ENCODE data around the gene CERCAM. TPM values are rescaled to one million over a fixed set of nuclear protein-coding genes. Genes with fewer than 3 reads are reported as not detected.
A peak's percentile ranks its signal among the peaks of the same experiment; 100 is the strongest.
"Not testable (repeated sequence)": the region's sequence is repeated elsewhere in the genome, so short reads cannot be mapped to it uniquely, and the experiment has no call there.

CERCAM gene
- total and polyA plus RNA-seq, 12 donors: 3.5 to 30.4 (median 10.0) TPM

DNA sequence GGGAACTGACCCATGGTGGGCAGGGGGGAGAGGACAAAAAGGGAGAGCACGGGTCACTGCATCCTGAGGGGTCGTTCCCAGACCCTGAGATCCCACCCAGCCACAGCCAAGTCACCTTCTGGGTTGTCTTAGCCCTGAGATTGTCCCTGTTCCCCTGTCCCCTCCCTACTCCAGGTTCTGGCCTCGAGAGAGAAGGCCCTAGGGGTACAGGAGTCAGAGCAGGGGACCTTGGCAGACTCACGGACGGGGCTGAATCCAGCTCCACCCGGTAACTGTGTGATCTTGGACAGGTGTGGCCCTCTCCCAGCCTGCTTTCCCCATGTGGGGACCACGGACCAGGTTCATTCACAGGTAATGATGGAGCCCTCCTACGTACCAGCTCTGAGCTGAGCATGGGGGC is 11.2 kb upstream of the CERCAM start:
- TF ChIP-seq CTCF (IDR thresholded peaks at IDR 0.05): no peak
- H3K27ac ChIP-seq: no peak overlapping the region
- H3K36me3 ChIP-seq: no peaks in the 10 kb centered on the region
- no peaks in the 10 kb centered on the region for H3K9me3 ChIP-seq
- H3K4me3 ChIP-seq: no peak overlapping the region
- WGBS, 2 donors: 52 to 63% methylated on average over 8 of the region's 8 CpGs
- intact Hi-C loops (cut with DNase I): loop anchor here in 1 of 10 donors (5.0 kb wide), 1 partner anchor 47 kb away; no protein-coding TSS in a partner anchor
- H3K4me1 ChIP-seq: peaks cover 0 to 39% (median 5%) of the 10 kb centered on the region in 9 donors
- peaks cover 0 to 54% (median 26%) of the 10 kb centered on the region in 7 donors for H3K27me3 ChIP-seq
- DNase-seq: no peak
- no peak for ATAC-seq

- peak in 3 of 8 donors; percentile 21 to 39 (median 28) for ATAC-seq
- Histone ChIP-seq H3K36me3 (no peaks in the 10 kb centered on the region), H3K4me1 (peaks cover 0 to 39% (median 5%) of the 10 kb centered on the region in 9 donors), H3K27me3 (peaks cover 0 to 59% (median 31%) of the 10 kb centered on the region in 7 donors), H3K27ac (no peak overlapping the region), H3K4me3 (no peak overlapping the region), H3K9me3 (no peaks in the 10 kb centered on the region)
- TF ChIP-seq CTCF (IDR thresholded peaks at IDR 0.05): peak in 6 of 9 donors; percentile 11 to 32 (median 17)
- WGBS, 2 donors: 35 to 36% methylated on average over 6 of the region's 6 CpGs
- DNase-seq: no peak
- intact Hi-C loops (cut with DNase I): loop anchor here in 8 of 10 donors (2.0 to 10.0 kb wide), 4 partner anchors 45 to 113 kb away; no protein-coding TSS in a partner anchor
These were observed 10.7 kb upstream of the CERCAM start for GRCh38 chr9:128409978-128410377.

- no peaks in the 10 kb centered on the region for H3K36me3 ChIP-seq
- intact Hi-C loops (cut with DNase I): loop anchor here in 9 of 10 donors (1.0 to 10.0 kb wide), 5 partner anchors 47 to 114 kb away; no protein-coding TSS in a partner anchor
- 49 to 52% methylated on average over 11 of the region's 11 CpGs for WGBS, 2 donors
- DNase-seq: no peak
- peaks cover 0 to 39% (median 5%) of the 10 kb centered on the region in 9 donors for H3K4me1 ChIP-seq
- no peak for TF ChIP-seq CTCF (IDR thresholded peaks at IDR 0.05)
- peaks cover 0 to 75% (median 45%) of the 10 kb centered on the region in 7 donors for H3K27me3 ChIP-seq
- no peak overlapping the region for H3K27ac ChIP-seq
- H3K9me3 ChIP-seq: no peaks in the 10 kb centered on the region
- ATAC-seq: peak in 1 of 8 donors; percentile 24
- no peak overlapping the region for H3K4me3 ChIP-seq
These were observed 9.1 kb upstream of the CERCAM start for GRCh38 chr9:128411364-128412119.

GRCh38 chr9:128412120-128412790 is 8.4 kb upstream of the CERCAM start:
- Histone ChIP-seq H3K27me3 (peaks cover 0 to 82% (median 51%) of the 10 kb centered on the region in 7 donors), H3K36me3 (no peaks in the 10 kb centered on the region), H3K4me3 (no peak overlapping the region), H3K27ac (no peak overlapping the region), H3K9me3 (no peaks in the 10 kb centered on the region), H3K4me1 (peaks cover 0 to 32% (median 5%) of the 10 kb centered on the region in 9 donors)
- DNase-seq: peak in 1 of 2 donors; percentile 43
- peak in 5 of 8 donors; percentile 32 to 76 (median 47) for ATAC-seq
- 9 to 11% methylated on average over 13 of the region's 13 CpGs for WGBS, 2 donors
- intact Hi-C loops (cut with DNase I): loop anchor here in 8 of 10 donors (1.0 to 10.0 kb wide), 4 partner anchors 47 to 115 kb away; no protein-coding TSS in a partner anchor
- TF ChIP-seq CTCF (IDR thresholded peaks at IDR 0.05): peak; percentile 28 to 67 (median 63)

DNA sequence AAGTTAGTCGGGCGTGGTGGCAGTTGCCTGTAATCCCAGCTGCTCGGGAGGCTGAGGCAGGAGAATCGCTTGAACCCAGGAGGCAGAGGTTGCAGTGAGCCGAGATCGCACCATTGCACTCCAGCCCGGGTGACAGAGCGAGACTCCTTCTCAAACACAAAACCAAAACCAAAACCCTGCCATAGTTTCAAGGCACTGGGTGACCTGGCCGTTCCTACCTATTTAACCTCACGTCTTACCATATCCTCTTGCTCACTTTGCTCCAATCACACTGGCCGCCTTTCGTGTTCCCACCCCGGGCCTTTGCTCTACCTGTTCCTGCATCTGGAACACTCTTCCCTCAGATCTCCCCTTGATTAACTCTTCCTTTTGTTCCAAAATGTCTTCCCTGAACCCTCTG is 6.9 kb upstream of the CERCAM start:
- 87 to 90% methylated on average over 13 of the region's 13 CpGs for whole genome bisulfite sequencing, 2 donors
- DNase-seq, H3K27ac ChIP-seq, H3K4me3 ChIP-seq, H3K36me3 ChIP-seq, H3K9me3 ChIP-seq, ATAC-seq: not testable (repeated sequence)
- intact Hi-C loops (cut with DNase I): loop anchor here in 6 of 10 donors (5.0 to 10.0 kb wide), 3 partner anchors 49 to 116 kb away; no protein-coding TSS in a partner anchor
- H3K27me3 ChIP-seq: peaks cover 0 to 88% (median 57%) of the 10 kb centered on the region in 7 donors
- H3K4me1 ChIP-seq: peaks cover 0 to 17% (median under 1%) of the 10 kb centered on the region in 9 donors

Data from heart right ventricle (tissue), 16 donors.